GM18508 (cell line): ENCODE measurements around the gene HAPLN3.

ENCODE experiments used
- ATAC-seq: cut with Tn5 transposase; IDR thresholded peaks from one replicate; pipeline ENCODE4 v1.9.1; 2021; ENCODE audit warnings: moderate number of reproducible peaks; ENCODE audit not compliant: insufficient read depth, unreplicated experiment

Gene HAPLN3

GRCh38 chr15:88912500-88912921, 17.2 kb upstream of the HAPLN3 start:
- ATAC-seq = no peak

GRCh38 chr15:88911766-88912118, 16.4 kb upstream of the HAPLN3 start:
- ATAC-seq = no peak

GRCh38 chr15:88909956-88910831, 14.8 kb upstream of the HAPLN3 start:
- ATAC-seq = no peak

GRCh38 chr15:88908697-88909621, 13.6 kb upstream of the HAPLN3 start:
- no peak for ATAC-seq

- no peak for ATAC-seq
Measured at GRCh38 chr15:88908123-88908522, 12.8 kb upstream of the HAPLN3 start.

GRCh38 chr15:88907111-88907510, 11.8 kb upstream of the HAPLN3 start:
- ATAC-seq = no peak

- no peak for ATAC-seq
Measured at GRCh38 chr15:88906551-88906950, 11.2 kb upstream of the HAPLN3 start.

GRCh38 chr15:88906130-88906529, 10.8 kb upstream of the HAPLN3 start:
- no peak for ATAC-seq

- ATAC-seq = no peak
Measured at GRCh38 chr15:88905576-88905975, 10.2 kb upstream of the HAPLN3 start.

GRCh38 chr15:88904624-88905327, 9.4 kb upstream of the HAPLN3 start:
- ATAC-seq = no peak

- ATAC-seq = no peak
Measured at GRCh38 chr15:88904257-88904623, 8.9 kb upstream of the HAPLN3 start.

GRCh38 chr15:88902846-88903245, 7.5 kb upstream of the HAPLN3 start:
- no peak for ATAC-seq

GRCh38 chr15:88902221-88902835, 7.0 kb upstream of the HAPLN3 start:
- ATAC-seq = no peak

GRCh38 chr15:88901508-88902220, 6.3 kb upstream of the HAPLN3 start:
- ATAC-seq = no peak

- ATAC-seq = no peak
Measured at GRCh38 chr15:88900982-88901418, 5.7 kb upstream of the HAPLN3 start.

GRCh38 chr15:88900309-88900981, 5.1 kb upstream of the HAPLN3 start:
- no peak for ATAC-seq

GRCh38 chr15:88899251-88899650, 3.9 kb upstream of the HAPLN3 start:
- no peak for ATAC-seq

- ATAC-seq = no peak
Measured at GRCh38 chr15:88898736-88899135, 3.4 kb upstream of the HAPLN3 start.
